SU-DHL-6 (cell line): ENCODE data around the gene EME2.
"Not testable (repeated sequence)": the region's sequence is repeated elsewhere in the genome, so short reads cannot be mapped to it uniquely, and the experiment has no call there.

Experiments used
- H2AFZ ChIP-seq: fragments of 200-600 bp; sonication (generic); 2 replicates; pipeline ENCODE4 v1.6.1; 2014; ENCODE audit warnings: low read depth, mild to moderate bottlenecking, moderate library complexity, mixed read lengths, antibody characterized with exemption, low read length; ENCODE audit not compliant: severe bottlenecking
- H3F3A ChIP-seq: fragments of 200-600 bp; shearing (Covaris generic); 2 replicates; pipeline ENCODE4 v1.6.0; 2016; ENCODE audit warnings: antibody characterized with exemption, mild to moderate bottlenecking; ENCODE audit not compliant: insufficient read depth
- H3K27ac ChIP-seq: fragments of 200-600 bp; sonication (generic); 2 replicates; pipeline ENCODE4 v1.5.1; 2016; ENCODE audit warnings: low read depth, mild to moderate bottlenecking, low read length, moderate library complexity, mixed read lengths
- H3K27me3 ChIP-seq: fragments of 200-600 bp; sonication (generic), shearing (Covaris generic); 2 replicates; pipeline ENCODE4 v1.6.0; 2014; ENCODE audit warnings: mild to moderate bottlenecking, low read length
- H3K36me3 ChIP-seq: fragments of 200-600 bp; sonication (generic); 2 replicates; pipeline ENCODE4 v1.6.1; 2014; ENCODE audit warnings: mild to moderate bottlenecking, low read length, mixed read lengths
- H3K4me2 ChIP-seq: fragments of 300-600, 200-600 bp; shearing (Covaris generic), sonication (generic); 2 replicates; pipeline ENCODE4 v1.6.0; 2014; ENCODE audit warnings: low read length, low read depth, mild to moderate bottlenecking; ENCODE audit not compliant: poor library complexity, severe bottlenecking
- H3K4me3 ChIP-seq: fragments of 200-600 bp; sonication (generic); 2 replicates; pipeline ENCODE4 v1.5.1; 2014; ENCODE audit warnings: antibody characterized with exemption, low read length, mild to moderate bottlenecking, mixed read lengths; ENCODE audit not compliant: insufficient read depth, poor library complexity, severe bottlenecking
- H3K79me2 ChIP-seq: fragments of 200-600 bp; sonication (generic); 2 replicates; pipeline ENCODE4 v1.6.1; 2014; ENCODE audit warnings: mild to moderate bottlenecking, low read length, moderate library complexity; ENCODE audit not compliant: insufficient read depth
- H3K9ac ChIP-seq: fragments of 200-600 bp; sonication (generic); 2 replicates; pipeline ENCODE4 v1.7.0; 2014; ENCODE audit warnings: mild to moderate bottlenecking, low read length
- H3K9me2 ChIP-seq: fragments of 200-600 bp; sonication (generic); replicated peaks from 2 replicates; pipeline ENCODE4 v1.6.1; 2014; ENCODE audit warnings: low read length; ENCODE audit not compliant: insufficient read depth
- H3K9me3 ChIP-seq: fragments of 200-600 bp; sonication (generic); 2 replicates; pipeline ENCODE4 v1.6.1; 2014; ENCODE audit warnings: low read length, mixed read lengths; ENCODE audit not compliant: insufficient read depth
- H4K20me1 ChIP-seq: fragments of 200-600 bp; sonication (generic); 2 replicates; pipeline ENCODE4 v1.6.1; 2014; ENCODE audit warnings: low read depth, mild to moderate bottlenecking, antibody characterized with exemption, low read length, moderate library complexity, mixed read lengths
- CTCF ChIP-seq: fragments of 200-600 bp; sonication (generic); IDR thresholded peaks from one replicate; pipeline ENCODE4 v1.5.1; 2017; ENCODE audit warnings: antibody characterized with exemption, mild to moderate bottlenecking, low read length, moderate library complexity; ENCODE audit not compliant: insufficient read depth, poor library complexity, severe bottlenecking
- EZH2phosphoT487 ChIP-seq: fragments of 200-600 bp; sonication (generic), shearing (Covaris generic); conservative IDR thresholded peaks from 2 replicates; pipeline ENCODE4 v1.6.1; 2018; ENCODE audit warnings: mild to moderate bottlenecking, antibody characterized with exemption, low read length, moderate library complexity, mixed read lengths

The EME2 gene

GRCh38 chr16:1794908-1795666, 22.5 kb downstream of the EME2 start:
- H3K4me3 ChIP-seq = no peak overlapping the region
- H3K36me3 ChIP-seq = no peaks in the 10 kb centered on the region
- H3K9me3 ChIP-seq = peaks cover 8% of the 10 kb centered on the region; the same call in 1 of the 2 replicates
- H3K4me2 ChIP-seq = no peak overlapping the region
- H3K27ac ChIP-seq = no peak overlapping the region
- H2AFZ ChIP-seq = no peak overlapping the region
- no peaks in the 10 kb centered on the region for H3K27me3 ChIP-seq
- no peaks in the 10 kb centered on the region for H3K79me2 ChIP-seq
- TF ChIP-seq EZH2phosphoT487 (no peak), CTCF (no peak)
- no peaks in the 10 kb centered on the region for H4K20me1 ChIP-seq
- H3K9ac ChIP-seq = no peak overlapping the region
- no peaks in the 10 kb centered on the region for H3F3A ChIP-seq
- no peaks in the 10 kb centered on the region for H3K9me2 ChIP-seq

- H3K4me2 ChIP-seq, H3K9ac ChIP-seq, H3K27ac ChIP-seq, H3K79me2 ChIP-seq, H4K20me1 ChIP-seq, H3K9me3 ChIP-seq, H3K9me2 ChIP-seq, H3F3A ChIP-seq, H2AFZ ChIP-seq, H3K4me3 ChIP-seq, H3K27me3 ChIP-seq, H3K36me3 ChIP-seq: not testable (repeated sequence)
Observed at GRCh38 chr16:1799263-1799662, 26.7 kb downstream of the EME2 start.

- Histone ChIP-seq H3K4me2 (no peak overlapping the region), H3K27me3 (no peaks in the 10 kb centered on the region), H4K20me1 (no peaks in the 10 kb centered on the region), H3K9ac (no peak overlapping the region), H3F3A (no peaks in the 10 kb centered on the region), H3K27ac (no peak overlapping the region), H3K9me2 (no peaks in the 10 kb centered on the region), H3K36me3 (no peaks in the 10 kb centered on the region), H2AFZ (no peak overlapping the region), H3K9me3 (peaks cover 8% of the 10 kb centered on the region; the same call in 1 of the 2 replicates), H3K79me2 (no peaks in the 10 kb centered on the region), H3K4me3 (no peak overlapping the region)
- TF ChIP-seq CTCF = no peak
- TF ChIP-seq EZH2phosphoT487 = no peak
Observed at GRCh38 chr16:1800701-1801100, 28.1 kb downstream of the EME2 start.

GRCh38 chr16:1807626-1808025, 35.0 kb downstream of the EME2 start:
- Histone ChIP-seq H3K79me2 (no peaks in the 10 kb centered on the region), H3K36me3 (no peaks in the 10 kb centered on the region), H3F3A (no peaks in the 10 kb centered on the region), H2AFZ (no peak overlapping the region), H3K9ac (no peak overlapping the region), H3K9me3 (no peaks in the 10 kb centered on the region), H3K27me3 (no peaks in the 10 kb centered on the region), H3K4me2 (no peak overlapping the region), H3K27ac (no peak overlapping the region), H3K9me2 (no peaks in the 10 kb centered on the region), H4K20me1 (no peaks in the 10 kb centered on the region), H3K4me3 (no peak overlapping the region)
- TF ChIP-seq CTCF (no peak), EZH2phosphoT487 (no peak)
